Activated CD4-positive, alpha-beta T cell treated with anti-CD3 and anti-CD28 coated beads, Interleukin-2, amount 10 ng/mL, durations not matched to agents 24 days and 14 days (primary cell): ENCODE data around the gene TAGLN3. TPM values are rescaled to one million over a fixed set of nuclear protein-coding genes. Genes with fewer than 3 reads are reported as not detected.

Source experiments
- DNase-seq: peaks from one replicate; pipeline ENCODE4 v3.0.0; 2022
- H3K27ac Mint-ChIP-seq: one replicate; pipeline ENCODE4 v1.8.0; 2022; ENCODE audit warnings: mild to moderate bottlenecking, mixed read lengths
- H3K27me3 Mint-ChIP-seq: one replicate; pipeline ENCODE4 v1.8.0; 2022; ENCODE audit warnings: mixed read lengths
- H3K36me3 Mint-ChIP-seq: one replicate; pipeline ENCODE4 v1.8.0; 2022; ENCODE audit warnings: low read depth, mild to moderate bottlenecking, mixed read lengths
- H3K4me1 Mint-ChIP-seq: one replicate; pipeline ENCODE4 v1.8.0; 2021; ENCODE audit warnings: mixed read lengths
- H3K4me3 Mint-ChIP-seq: one replicate; pipeline ENCODE4 v1.8.0; 2022; ENCODE audit warnings: mild to moderate bottlenecking, moderate library complexity, mixed read lengths
- H3K9me3 Mint-ChIP-seq: one replicate; pipeline ENCODE4 v1.8.0; 2021; ENCODE audit warnings: mixed read lengths
- intact Hi-C: fragments of 100-400 bp; cut with micrococcal nuclease; formaldehyde crosslinking; loops from one replicate; pipeline ENCODE4 v1.15.1; 2023
- total RNA-seq: library from RNA; stranded (reverse); gene quantifications from 2 replicates; pipeline ENCODE4 v1.2.3, GENCODE V29; 2022

Gene TAGLN3
- total RNA-seq: 0.33 and 0.44 TPM in 2 replicates

DNA sequence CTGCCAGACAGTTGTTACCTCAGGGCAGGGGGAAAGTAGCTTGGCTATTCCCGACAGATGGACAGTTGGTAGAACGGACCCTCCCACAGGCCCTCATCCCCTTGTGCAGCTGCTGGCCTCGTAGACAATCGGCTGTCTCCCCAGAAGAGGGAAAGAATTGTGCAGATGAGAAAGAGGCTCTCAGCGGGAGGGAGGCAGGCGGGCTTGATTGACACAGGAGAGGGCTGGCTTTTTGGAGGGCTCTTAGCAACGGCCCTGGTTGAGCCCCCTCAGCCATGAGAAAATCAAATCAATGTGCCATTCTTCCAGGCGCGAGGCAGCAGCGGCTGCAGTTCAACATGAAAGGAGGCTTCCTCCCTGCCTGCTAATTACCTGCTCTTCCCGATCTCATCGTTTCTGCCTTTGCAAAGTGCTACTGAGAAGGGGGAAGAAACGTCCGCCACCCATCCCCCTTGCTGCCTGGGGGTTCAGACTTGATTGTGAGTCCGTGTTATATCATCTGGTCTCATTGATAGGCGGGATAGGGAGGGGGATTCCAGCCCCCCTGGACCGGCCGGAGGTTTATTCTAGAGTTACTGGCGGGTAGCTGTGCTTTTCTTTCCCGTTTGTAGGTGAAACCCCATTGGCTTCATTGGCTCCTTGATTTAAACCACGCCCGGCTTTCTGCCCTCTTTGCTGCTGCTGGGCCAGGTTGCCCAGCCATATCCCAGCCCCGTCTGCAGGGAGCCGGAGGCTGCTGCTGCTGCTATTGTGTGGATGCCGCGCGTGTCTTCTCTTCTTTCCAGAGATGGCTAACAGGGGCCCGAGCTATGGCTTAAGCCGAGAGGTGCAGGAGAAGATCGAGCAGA lies at the start of gene TAGLN3:
TAGLN3 (plus strand) TSS at position 287 of the 848 bp plus-strand sequence; CDS start at position 788, 501 bp downstream.
- no peaks in the 10 kb centered on the region for H3K27me3 Mint-ChIP-seq
- no peak for DNase-seq
- peaks cover 8% of the 10 kb centered on the region for H3K36me3 Mint-ChIP-seq
- peaks cover 38% of the 10 kb centered on the region for H3K4me1 Mint-ChIP-seq
- H3K9me3 Mint-ChIP-seq: peaks cover 6% of the 10 kb centered on the region
- intact Hi-C loops: loop anchor here (2.0 kb wide), 1 partner anchor 14 kb away; no protein-coding TSS in a partner anchor
- no peak within 1 kb of the TSS for H3K27ac Mint-ChIP-seq
- H3K4me3 Mint-ChIP-seq: peak within 1 kb of the TSS; percentile 77

DNA sequence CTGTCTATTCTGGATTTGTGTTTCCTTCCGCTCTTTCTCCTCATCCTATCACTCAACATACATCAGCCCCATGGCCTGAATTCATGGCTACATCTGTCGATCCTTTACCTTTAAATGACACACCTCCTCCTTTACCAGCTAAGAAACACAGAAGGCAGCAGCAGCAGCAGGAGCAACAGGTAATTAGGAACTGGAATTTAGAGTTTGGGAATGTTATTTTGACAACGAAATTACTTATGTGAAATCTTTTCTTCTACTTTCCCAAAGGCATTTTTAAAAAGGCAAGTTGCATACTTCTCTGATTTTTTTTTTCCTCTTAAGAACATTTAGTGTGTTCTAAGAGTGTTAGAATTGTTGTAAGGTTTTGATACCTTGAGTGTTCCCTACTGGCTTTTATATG lies 49.0 kb upstream of the TAGLN3 start:
- H3K4me3 Mint-ChIP-seq: no peak overlapping the region
- no peaks in the 10 kb centered on the region for H3K9me3 Mint-ChIP-seq
- intact Hi-C loops: no loop called here
- no peak for DNase-seq
- H3K27me3 Mint-ChIP-seq: peaks cover 24% of the 10 kb centered on the region
- H3K4me1 Mint-ChIP-seq: no peaks in the 10 kb centered on the region
- H3K27ac Mint-ChIP-seq: no peak overlapping the region
- no peaks in the 10 kb centered on the region for H3K36me3 Mint-ChIP-seq

DNA sequence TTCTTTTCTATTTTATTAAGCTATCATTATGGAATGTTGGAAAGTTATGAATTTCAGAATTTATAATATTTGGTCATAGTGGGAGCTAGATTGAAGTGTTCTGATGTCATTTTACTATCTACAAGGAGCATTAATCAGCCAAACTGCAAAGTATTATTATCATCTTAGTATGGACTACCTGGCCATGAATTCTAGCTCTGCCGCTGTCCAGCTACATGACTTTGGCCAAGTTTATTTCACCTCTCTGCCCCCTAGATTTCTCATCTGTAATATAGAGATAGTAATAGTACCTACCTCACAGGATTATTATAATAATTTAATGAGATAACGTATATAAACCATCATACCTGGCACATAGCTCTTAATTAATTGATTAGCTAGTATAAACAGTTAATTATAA lies 47.7 kb upstream of the TAGLN3 start:
- Mint-ChIP-seq H3K27ac (no peak overlapping the region), H3K9me3 (no peaks in the 10 kb centered on the region), H3K27me3 (peaks cover 20% of the 10 kb centered on the region), H3K4me1 (no peaks in the 10 kb centered on the region), H3K36me3 (no peaks in the 10 kb centered on the region), H3K4me3 (no peak overlapping the region)
- no peak for DNase-seq
- intact Hi-C loops: no loop called here

DNA sequence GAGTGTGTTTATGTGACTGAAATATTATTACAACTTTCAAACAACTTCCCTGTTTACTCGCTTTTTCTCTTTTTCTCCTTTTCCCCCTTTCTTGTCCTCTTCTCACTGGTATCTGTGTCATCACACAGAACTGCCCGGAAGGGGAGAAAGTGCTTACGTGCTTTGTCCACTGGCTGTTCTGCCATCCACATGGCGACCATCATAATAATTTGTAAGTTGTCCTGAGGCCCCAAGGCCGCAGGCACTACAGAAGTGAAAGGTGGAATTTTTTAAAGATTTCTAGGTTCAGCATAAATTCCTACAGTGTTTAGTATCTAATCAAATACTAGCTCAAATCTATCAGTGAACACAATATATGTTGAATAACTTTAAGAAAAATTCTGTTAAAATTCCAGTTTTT lies 46.6 kb upstream of the TAGLN3 start:
- Mint-ChIP-seq H3K9me3 (no peaks in the 10 kb centered on the region), H3K36me3 (no peaks in the 10 kb centered on the region), H3K27ac (no peak overlapping the region), H3K4me3 (no peak overlapping the region), H3K27me3 (peaks cover 18% of the 10 kb centered on the region), H3K4me1 (no peaks in the 10 kb centered on the region)
- intact Hi-C loops: no loop called here
- no peak for DNase-seq

DNA sequence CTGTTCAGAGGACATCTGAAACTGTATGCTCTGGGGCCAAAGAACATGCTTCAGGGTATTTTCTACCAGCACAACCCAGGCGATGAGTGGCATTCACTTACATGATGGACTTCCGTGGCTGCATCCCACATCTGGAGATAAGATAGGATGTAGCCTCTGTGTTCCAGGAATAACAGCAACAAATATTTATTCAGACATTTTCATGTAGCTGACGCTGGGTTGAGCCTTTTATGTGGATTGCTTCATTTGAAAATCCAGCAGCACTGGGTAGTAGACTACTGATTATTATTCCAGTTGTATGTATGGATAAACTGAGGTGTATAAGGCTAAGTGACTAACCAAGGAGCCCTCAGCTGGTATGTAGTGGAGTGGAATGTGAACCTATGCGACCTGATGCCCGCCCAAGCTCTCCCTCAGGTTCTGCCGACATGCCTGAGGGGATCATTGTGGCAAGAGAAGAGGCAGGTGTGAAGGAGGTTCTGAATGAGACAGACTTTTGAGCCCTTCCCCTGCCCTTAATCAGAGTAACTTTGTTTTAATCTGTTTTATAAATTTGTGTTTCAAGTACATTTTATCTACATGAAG lies 45.8 kb upstream of the TAGLN3 start:
- intact Hi-C loops: no loop called here
- Mint-ChIP-seq H3K27me3 (peaks cover 16% of the 10 kb centered on the region), H3K4me3 (no peak overlapping the region), H3K4me1 (no peaks in the 10 kb centered on the region), H3K9me3 (no peaks in the 10 kb centered on the region), H3K27ac (no peak overlapping the region), H3K36me3 (no peaks in the 10 kb centered on the region)
- DNase-seq: no peak

DNA sequence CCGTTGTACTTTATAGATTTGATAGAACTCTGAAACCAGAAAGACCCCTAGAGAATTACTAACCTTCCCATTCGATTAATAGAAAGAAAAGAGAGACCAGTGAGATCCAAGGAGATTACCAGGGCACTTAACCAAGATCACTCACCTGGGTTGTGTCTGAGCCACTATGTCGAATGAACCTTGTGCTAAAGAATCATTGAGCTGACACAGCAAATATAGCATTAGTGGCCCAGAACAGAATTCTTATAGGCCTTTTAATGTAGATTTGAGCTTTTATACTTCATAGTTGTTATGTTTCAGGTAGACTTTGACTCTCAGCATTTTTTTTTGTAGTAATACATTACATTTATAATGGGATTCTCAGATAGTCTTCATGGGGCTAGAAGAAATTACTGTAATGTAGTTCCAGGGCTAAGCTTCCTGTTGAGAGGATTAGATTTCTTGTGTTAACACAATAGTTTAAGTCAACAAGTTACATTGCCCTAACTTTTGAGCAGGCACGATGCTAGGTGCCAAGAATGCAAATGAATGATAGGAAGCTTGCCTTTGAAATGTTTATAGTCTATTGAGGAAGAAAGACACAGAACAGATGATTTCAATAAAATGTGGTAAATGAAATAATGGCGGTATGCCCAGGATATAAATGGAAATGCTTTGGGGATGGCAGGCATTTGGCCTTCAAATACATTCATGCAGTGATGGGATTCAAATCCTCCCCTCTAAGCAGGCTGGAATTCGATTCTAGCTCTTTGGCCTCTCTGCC lies 44.3 kb upstream of the TAGLN3 start:
- Mint-ChIP-seq H3K4me3 (no peak overlapping the region), H3K4me1 (no peaks in the 10 kb centered on the region), H3K27me3 (peaks cover 11% of the 10 kb centered on the region), H3K27ac (no peak overlapping the region), H3K36me3 (no peaks in the 10 kb centered on the region), H3K9me3 (no peaks in the 10 kb centered on the region)
- intact Hi-C loops: no loop called here
- no peak for DNase-seq

DNA sequence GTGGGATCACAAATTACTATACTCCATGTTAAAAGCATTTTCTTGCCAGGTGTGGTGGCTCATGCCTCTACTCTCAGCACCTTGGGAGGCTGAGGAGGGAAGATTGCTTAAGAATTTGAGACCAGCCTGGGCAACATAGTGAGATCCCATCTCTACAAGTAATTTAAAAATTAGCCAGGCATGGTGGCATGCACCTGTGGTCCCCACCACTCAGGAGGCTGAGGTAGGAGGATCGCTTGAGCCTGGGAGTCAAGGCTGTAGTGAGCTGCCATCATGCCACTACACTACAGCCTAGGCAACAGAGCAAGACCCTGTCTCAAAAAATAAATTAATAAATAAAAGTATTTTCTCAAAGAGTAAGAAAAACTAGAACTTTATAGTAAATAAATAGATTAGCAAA lies 42.8 kb upstream of the TAGLN3 start:
- Mint-ChIP-seq H3K27ac (no peak overlapping the region), H3K4me3 (no peak overlapping the region)
- intact Hi-C loops: no loop called here

DNA sequence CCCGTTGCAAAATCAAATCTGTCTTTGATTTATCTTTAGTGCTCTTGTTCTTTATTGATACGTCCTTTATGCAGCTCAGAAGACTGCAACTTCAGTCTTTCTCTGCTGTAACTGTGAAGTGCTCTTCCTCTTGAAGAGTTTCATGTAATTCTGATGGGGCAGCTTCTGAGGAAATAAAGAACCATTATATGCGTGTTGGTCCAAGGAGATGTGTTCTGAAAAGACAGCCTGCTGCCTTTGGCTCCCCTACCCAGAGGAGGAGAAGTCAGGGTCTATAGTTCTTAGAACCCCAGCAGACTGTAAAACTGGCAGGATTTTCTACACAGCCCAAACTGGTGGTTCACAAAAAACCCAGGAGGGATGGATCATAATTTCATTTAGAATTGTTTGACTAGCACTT lies 42.3 kb upstream of the TAGLN3 start:
- intact Hi-C loops: no loop called here
- Mint-ChIP-seq H3K27ac (no peak overlapping the region), H3K4me1 (no peaks in the 10 kb centered on the region), H3K27me3 (peaks cover 6% of the 10 kb centered on the region), H3K9me3 (no peaks in the 10 kb centered on the region), H3K4me3 (no peak overlapping the region), H3K36me3 (no peaks in the 10 kb centered on the region)
- no peak for DNase-seq

More for the DNA sequence above, 42.8 kb upstream of the TAGLN3 start:
- Mint-ChIP-seq H3K36me3 (no peaks in the 10 kb centered on the region), H3K27me3 (peaks cover 6% of the 10 kb centered on the region), H3K9me3 (no peaks in the 10 kb centered on the region), H3K4me1 (no peaks in the 10 kb centered on the region)
- no peak for DNase-seq

DNA sequence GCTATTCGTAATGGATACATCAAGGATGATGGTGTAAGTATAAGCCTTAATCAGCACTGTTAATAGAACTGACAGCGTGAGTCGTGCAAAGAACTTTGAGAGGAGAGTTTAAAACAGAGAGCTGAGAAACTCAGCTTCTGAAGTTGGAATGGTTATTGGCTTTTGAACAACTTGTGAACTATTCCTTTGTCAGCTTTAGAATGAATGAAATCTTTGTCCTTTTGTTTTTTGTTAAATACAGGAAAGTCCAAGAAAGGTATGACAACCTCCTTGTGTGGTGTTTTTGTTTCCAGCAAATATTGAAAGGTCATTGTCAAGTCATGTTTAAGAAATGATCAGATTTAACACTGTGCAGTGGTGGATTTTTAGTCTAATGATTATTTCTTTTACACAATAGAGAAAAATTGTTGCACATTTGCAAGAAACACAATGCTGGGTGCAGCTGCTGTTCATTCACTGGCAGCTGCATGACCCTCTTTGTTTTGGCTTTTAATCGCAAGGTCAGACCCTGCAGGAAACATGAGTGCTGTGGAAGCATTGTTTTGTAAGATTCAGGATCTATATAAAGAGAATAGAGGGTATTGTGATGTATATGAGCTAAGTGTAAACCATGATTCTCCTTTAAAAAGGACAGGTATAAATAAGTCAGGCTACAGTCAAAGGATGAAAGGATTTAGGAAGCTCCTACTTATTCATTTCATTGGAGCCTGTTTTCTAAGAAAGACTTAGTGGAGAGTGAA lies 41.6 kb upstream of the TAGLN3 start:
- Mint-ChIP-seq H3K4me3 (no peak overlapping the region), H3K4me1 (no peaks in the 10 kb centered on the region), H3K27ac (no peak overlapping the region), H3K27me3 (peaks cover 6% of the 10 kb centered on the region), H3K9me3 (no peaks in the 10 kb centered on the region), H3K36me3 (no peaks in the 10 kb centered on the region)
- intact Hi-C loops: no loop called here
- no peak for DNase-seq

DNA sequence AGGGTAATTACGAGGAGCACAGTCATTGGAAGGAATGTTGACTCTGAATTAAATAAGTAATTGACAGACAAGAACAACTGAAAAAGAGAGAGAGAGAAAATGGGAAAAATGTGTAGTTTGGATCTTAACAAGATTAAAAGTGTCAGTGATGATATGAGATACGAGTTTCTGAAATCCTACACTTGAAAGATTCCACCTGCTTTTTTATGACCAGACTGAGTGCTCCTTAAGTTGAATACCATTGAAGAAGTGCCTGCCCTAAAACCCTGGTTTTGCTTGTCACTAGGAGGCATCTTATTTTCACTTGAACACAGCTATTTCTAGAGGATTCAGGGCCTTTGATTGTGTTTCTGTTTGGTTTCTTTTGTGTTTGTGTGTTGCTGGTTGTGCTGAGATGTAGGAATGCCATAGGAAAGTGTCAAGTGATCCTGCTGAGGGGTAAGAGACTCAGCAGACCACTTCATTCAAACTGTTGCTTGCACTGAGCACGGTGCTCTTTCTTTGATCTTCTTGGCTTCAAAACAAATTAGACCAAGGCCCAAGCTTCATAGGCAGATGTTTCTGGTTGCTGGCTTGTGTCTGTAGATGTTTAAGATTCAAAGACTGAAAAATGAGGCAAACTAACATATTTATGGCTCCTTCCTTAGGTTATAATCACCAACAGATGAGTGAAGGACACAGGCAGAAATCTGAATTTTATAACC lies 37.1 kb upstream of the TAGLN3 start:
- Mint-ChIP-seq H3K27me3 (peaks cover 3% of the 10 kb centered on the region), H3K9me3 (no peaks in the 10 kb centered on the region), H3K27ac (no peak overlapping the region), H3K4me1 (peaks cover 10% of the 10 kb centered on the region), H3K4me3 (no peak overlapping the region), H3K36me3 (no peaks in the 10 kb centered on the region)
- DNase-seq: no peak
- intact Hi-C loops: no loop called here

DNA sequence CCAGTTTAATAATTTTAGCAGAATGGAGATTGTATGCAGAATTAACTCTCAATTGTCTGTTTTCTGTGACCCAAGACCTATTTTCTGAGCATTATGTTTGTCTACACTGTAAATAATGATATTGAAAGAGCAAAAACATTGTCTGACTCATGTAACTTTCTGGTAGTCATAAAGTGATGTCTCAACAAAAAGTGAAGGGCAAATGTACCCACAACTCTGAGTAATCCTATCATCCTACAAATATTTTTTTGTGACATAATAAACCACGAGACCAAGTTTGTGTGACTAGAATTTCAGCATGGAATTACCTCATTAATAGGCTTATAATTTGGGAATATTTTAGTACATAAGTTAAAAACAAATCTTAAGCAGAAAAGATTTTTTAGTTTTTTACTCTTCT lies 35.3 kb upstream of the TAGLN3 start:
- H3K4me1 Mint-ChIP-seq: peaks cover 15% of the 10 kb centered on the region
- H3K27me3 Mint-ChIP-seq: no peaks in the 10 kb centered on the region
- intact Hi-C loops: no loop called here
- no peak for DNase-seq
- no peaks in the 10 kb centered on the region for H3K9me3 Mint-ChIP-seq
- no peak overlapping the region for H3K27ac Mint-ChIP-seq
- H3K36me3 Mint-ChIP-seq: no peaks in the 10 kb centered on the region
- no peak overlapping the region for H3K4me3 Mint-ChIP-seq

DNA sequence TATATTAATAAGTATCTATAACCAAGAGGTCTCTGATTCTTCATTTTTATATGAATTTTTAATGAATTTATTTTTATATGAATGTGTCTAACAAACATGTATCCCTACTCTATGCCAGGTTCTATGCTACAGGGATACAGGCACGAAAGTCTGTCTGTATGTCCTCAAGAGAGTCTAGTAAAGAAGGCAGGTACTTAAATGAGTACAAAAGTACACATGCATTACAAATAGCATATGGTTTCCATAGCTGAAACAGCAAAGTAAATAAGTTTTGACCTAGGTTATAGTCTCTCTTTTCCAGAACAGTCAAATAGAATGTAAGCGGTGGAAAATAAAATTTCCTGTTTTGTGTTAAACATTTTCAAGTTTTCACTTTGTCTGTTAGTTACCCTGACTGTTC lies 33.2 kb upstream of the TAGLN3 start:
- Mint-ChIP-seq H3K9me3 (no peaks in the 10 kb centered on the region), H3K4me1 (peaks cover 15% of the 10 kb centered on the region), H3K4me3 (no peak overlapping the region), H3K27me3 (peaks cover 1% of the 10 kb centered on the region), H3K36me3 (no peaks in the 10 kb centered on the region), H3K27ac (no peak overlapping the region)
- DNase-seq: no peak
- intact Hi-C loops: no loop called here

DNA sequence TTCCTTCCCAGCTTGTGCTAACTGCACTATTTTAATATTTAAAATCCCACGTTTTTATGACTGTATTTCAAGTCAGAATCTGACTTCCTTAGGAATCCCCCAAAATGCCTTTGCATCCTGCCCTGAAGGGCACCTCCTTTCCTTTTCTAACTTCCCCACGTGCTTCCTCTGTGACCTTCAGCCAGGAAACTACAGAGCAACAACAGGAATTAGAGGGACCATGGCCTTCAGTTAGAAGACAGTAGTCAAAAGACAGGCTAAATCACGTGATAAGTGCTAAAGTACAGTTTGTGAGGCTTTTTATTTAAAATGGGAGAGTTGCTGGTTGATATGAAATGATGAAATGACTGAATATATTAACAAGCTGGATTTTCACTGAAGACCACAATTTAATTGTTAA lies 31.7 kb upstream of the TAGLN3 start:
- H3K27ac Mint-ChIP-seq: no peak overlapping the region
- intact Hi-C loops: loop anchor here (1.0 to 2.0 kb wide), 4 partner anchors 46 to 299 kb away; no protein-coding TSS in a partner anchor

More for the DNA sequence above, 31.7 kb upstream of the TAGLN3 start:
- H3K4me3 Mint-ChIP-seq: no peak overlapping the region
- H3K9me3 Mint-ChIP-seq: no peaks in the 10 kb centered on the region
- H3K27me3 Mint-ChIP-seq: peaks cover 1% of the 10 kb centered on the region
- DNase-seq: no peak
- H3K4me1 Mint-ChIP-seq: peaks cover 15% of the 10 kb centered on the region
- H3K36me3 Mint-ChIP-seq: no peaks in the 10 kb centered on the region
